ENCODE data around the gene DGKI.

Gene DGKI

GRCh38 chr7:137682596-137682995 lies 164.2 kb downstream of the DGKI start:
- no peak for DNase-seq

DNA sequence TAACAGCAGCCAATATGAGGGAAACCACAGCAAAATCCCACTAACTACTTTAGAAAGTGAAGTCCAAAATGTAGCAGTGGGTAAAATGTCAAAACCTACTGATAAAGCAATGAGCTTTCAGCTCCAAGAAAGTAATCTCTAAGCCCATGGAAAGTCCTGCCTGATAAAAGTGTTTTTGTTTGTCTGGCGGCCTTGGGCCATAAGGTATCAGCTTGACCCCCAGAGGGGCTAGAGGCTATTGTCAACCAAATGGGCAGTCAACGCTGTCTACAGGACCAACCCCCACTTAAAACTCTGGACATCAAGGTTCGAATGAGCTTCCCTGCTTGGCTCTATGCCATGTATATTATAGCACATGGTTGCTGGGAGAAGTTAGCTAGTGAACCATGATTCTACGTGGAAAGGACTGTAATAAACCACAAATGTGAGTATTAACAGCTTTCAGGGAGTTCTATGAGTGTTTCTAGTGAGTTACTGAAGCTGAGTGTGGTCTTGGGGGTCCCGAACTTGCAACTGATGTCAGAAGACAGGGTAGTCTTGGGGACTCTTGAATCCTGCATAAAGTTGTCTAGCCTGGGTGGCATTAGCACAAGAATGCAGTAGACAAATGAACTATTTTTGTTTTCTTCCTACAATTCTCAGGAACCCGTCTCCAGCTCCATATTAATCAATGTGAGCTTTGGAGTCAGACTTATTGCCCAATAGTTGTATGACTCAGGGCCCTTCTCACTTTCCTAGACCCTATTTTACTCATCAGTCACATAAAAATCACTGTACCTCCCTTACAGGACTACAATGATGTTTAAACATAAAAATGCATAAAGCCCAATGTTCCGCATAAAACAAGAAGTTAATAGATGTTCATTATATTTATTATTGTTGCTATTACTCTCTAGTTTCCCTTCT lies 164.9 kb downstream of the DGKI start:
- DNase-seq = no peak

- DNase-seq = no peak
Measured at GRCh38 chr7:137674551-137675409, 172.0 kb downstream of the DGKI start.

DNA sequence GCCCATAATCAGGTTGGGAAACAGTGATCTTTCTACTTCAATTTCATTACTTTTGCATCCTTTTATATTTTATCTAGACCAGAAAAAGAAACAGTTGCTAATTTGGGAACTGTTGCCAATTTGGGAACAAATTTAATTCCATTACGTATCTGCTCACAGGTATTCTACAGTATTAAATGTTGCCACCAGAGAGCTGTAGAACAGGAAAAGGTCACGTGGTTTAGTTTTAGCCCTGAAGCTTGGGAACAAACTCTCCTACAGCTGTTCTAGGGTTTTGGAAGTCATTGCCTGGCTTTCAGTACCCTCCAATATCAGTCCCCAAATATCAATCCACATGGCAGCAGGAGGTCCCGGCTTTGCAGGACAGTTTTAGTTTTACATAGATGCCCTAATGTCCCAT lies 172.7 kb downstream of the DGKI start:
- no peak for DNase-seq

GRCh38 chr7:137671920-137672319 lies 174.9 kb downstream of the DGKI start:
- no peak for DNase-seq

DNA sequence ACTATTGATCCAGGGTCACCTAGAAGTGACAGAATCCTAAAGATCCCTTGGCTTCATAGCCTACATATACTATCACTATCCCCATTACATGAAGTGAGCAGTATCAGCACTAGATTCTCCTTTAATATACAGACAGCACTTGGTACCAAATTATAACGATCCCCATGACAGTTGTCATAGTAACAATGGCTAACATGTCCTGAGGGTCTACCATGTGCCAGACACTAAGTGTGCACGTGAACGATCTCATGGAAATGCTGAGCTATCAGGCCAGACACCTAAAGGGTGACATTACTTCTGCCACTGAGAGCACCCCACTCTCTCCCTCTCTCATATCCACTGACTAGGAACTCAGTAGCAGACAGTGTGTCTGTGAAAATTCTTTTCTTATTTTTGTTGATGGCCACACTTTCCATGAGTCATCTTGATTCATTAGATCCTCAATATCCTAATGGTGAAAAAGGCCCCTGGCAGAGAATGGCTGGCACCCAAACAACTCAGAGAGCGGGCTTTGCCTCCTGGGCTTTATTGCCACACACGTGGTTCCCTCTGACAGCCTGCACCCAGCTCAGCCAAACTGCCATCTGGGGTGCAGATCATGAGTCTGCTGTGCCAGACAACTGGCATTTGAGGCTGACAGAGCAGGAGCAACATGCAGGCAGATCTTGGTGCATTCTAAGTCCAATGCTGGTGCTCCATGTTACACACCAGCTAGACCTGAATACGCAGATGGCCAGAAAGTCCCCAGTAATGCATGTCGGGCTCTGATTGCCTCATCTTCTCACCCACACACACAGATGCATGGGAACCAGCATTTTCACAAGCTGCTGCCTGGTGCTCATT lies 176.3 kb downstream of the DGKI start:
- no peak for DNase-seq

DNA sequence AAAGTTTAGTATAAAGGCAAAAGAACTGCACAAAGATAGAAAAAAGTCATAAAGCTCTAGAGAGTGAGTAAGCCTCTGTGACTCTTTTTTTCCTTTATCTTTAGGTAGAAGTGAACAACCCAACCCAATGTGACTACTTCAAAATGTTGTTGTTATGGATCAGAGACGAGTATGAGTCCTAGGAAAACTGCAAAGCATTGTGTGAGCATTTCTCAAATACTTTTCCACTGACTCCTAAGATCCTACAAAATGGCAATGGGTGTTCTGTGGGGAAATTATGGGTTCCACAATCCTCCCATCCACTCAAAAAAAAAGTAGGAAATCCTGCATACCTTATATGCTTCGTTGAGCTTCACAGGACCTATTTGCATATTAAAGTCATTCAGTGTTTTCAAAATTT lies 177.1 kb downstream of the DGKI start:
- DNase-seq = no peak

GRCh38 chr7:137668404-137668803 lies 178.4 kb downstream of the DGKI start:
- no peak for DNase-seq

DNA sequence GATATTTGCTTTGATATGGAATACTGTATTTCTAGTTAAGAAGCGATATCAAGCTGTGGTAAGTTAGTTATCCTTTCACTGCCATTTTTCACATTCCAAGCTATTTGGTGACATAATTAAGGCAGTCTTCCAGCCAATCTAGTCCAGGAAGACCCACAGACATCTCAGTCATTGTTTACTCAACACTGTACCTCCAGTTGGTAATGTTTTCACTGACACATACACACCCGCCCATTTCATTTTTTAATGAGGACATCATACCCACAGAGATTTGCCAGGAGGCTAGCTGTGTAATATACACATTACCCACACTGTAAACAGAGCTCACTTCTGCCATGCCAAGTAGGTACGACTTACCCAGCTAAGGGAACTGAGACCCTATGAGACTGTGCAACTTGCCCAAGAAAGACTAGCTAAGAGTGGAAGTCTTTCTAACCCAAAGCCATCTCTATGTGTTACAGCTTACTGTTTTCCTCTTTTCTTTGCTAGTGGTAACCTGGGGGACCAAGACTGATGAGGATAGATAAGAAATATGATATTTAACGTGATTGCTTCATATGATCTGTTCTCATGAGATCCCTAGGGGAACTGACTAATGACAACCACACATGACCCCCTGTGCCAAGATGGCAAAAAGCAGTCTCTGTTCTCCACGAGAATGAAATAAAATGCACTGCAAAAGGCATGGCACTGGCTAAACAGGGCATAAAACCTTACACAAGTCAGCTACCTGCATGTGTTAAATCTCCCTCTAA lies 179.0 kb downstream of the DGKI start:
- DNase-seq = no peak

- no peak for DNase-seq
Measured at GRCh38 chr7:137664846-137665245, 181.9 kb downstream of the DGKI start.

- no peak for DNase-seq
Measured at GRCh38 chr7:137661634-137662033, 185.1 kb downstream of the DGKI start.

DNA sequence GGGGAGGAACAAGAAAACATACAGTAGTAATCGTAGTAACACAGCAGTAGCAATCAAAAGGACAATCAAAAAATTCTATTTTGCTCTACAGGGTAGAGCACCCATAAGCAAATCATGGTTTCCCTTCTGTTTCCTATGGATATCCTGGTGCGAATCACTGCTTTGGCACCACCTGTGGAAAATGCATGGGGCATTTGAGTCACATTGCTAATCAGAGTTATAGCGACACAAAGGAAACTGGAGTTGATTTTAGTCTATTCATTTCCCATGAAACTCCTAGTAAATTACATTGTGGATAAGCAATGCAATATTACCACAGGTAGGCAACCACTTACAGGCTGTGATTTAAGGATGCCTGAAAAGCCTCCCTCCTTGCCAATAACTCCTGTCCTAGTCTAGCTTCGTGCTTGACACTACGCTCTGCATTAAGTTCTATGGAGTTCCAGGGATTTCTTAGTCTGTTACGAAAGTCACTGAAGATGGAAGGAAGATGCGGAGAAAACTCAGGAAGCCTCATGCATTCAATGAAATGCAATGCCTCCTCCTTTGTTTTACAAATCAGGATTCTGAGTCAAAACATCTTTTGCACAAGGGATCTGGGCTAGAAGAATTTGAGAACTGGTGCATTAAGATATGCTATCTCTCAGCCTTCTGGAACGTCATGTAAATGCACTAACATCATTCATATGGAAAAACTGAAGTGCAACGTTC lies 188.4 kb downstream of the DGKI start:
- no peak for DNase-seq

GRCh38 chr7:137657476-137658189 lies 189.1 kb downstream of the DGKI start:
- no peak for DNase-seq

GRCh38 chr7:137656850-137657232 lies 189.9 kb downstream of the DGKI start:
- no peak for DNase-seq

DNA sequence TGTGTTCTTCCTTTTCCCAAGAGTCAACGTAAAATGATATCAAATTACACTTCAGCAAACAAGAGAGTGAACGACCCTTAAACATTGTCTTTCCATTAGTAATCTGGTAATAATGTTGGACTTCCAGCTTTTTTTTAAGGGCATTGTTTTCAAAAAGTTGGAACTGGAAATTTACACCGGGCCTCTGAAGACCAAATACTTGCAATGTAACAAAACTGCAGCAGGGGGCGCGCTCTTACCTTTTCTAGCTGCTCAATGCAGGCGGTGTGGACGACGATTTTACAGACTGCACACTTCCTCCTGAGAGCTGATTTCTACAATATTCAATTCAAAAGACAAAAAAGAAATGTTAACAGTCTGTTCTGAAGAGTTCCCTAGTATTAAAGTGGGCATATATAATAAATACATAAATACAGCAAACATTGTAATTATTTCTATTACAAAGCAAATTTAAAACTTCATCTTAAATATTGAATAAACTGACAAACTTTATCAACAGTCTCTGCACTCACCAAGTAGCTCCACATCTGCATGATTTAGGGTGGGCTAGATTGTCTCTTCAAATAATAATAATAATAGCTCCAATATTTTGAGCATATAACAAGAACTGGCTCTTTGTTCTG lies 190.4 kb downstream of the DGKI start:
- DNase-seq = peak; percentile 74

DNA sequence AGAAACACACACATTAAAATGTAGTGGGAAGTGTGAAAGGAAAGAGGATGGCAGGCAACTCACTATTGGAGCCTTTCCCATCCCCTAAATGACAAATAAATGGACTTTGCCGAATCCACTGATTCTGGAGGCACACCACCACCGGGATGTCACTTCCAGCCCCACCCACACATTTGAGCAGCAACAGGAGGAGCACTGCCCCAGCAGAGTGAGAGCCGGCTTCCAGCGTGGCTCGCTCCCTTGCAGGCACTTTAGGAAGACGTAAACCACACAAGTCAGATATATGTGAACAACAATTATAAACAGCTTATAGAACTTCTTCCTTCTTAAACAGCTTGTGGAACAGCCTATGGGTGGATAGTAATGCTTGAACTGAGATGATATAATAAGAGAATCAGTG lies 191.0 kb downstream of the DGKI start:
- no peak for DNase-seq

- no peak for DNase-seq
Measured at GRCh38 chr7:137652721-137653120, 194.1 kb downstream of the DGKI start.

DNA sequence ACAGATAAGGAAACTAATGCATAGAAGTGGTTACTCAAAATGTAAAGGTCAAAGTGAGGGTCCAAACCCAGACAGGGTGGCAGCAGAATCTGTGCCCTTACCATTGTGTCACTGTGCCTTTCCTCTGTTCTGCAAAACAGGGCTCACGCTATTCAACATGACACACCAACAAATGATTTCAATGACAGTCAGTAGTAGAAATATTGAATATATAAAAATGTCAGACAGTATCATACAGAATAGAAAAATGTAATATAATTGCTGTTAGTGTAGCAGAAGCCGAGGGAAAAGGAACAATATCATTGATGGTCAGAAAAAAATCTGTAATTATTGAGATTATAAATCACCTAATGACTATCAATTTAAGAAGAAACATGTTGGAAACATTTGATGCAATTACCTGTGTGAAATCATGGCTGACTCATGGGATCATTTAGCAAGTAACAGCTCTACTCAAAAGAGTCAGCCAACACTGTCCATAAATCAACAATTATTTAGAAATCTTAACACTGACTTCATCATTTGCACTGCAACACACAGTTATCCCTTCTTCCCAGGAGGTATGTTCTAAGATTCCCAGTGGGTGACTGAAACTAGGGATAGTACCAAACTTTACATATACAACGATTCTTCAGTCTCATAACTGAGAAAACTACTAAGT lies 198.7 kb downstream of the DGKI start:
- DNase-seq = no peak

DNA sequence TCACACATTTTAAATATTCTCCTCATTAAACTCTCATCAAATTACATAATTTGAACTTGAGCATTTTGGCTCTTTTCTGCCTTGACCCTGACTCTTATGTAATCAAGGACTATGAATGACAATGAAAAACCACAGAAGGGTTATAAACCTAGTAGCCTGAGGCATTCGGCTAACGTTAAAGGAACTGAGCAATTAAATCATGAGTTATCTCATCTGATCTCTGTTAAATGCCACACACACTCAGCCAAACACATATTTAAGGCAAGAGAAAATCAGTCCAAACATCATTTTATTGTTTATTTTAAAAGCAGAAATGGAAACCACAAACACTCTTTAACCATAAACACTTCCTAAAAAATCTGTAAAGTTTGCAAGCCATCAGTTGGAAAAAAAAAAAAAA lies 204.3 kb downstream of the DGKI start:
- DNase-seq = peak; percentile 79

GRCh38 chr7:137642031-137642430 lies 204.7 kb downstream of the DGKI start:
- no peak for DNase-seq
